ENCODE measurements around the gene PSME3IP1. TPM values are rescaled to one million over a fixed set of nuclear protein-coding genes. Genes with fewer than 3 reads are reported as not detected.

The PSME3IP1 gene
- total RNA-seq, 2 donors from 2014 or later = 64.1 to 95.8 TPM

- H3K4me1 ChIP-seq (replicated peaks) = peaks cover under 1% of the 10 kb centered on the region
- no peak overlapping the region for H3K27ac ChIP-seq
- no peaks in the 10 kb centered on the region for H3K36me3 ChIP-seq
- no peaks in the 10 kb centered on the region for H3K9me3 ChIP-seq
- H3K4me3 ChIP-seq = no peak overlapping the region
- intact Hi-C loops (cut with DNase I) = no loop called here
- no peak for DNase-seq (ENCODE audit: low spot score)
- H3K27me3 ChIP-seq (replicated peaks; ENCODE audit: insufficient read depth) = no peaks in the 10 kb centered on the region
- TF ChIP-seq POLR2A (IDR thresholded peaks at IDR 0.05) (no peak), POLR2AphosphoS5 (IDR thresholded peaks at IDR 0.05) (no peak)
- TF ChIP-seq, protein P1, sequence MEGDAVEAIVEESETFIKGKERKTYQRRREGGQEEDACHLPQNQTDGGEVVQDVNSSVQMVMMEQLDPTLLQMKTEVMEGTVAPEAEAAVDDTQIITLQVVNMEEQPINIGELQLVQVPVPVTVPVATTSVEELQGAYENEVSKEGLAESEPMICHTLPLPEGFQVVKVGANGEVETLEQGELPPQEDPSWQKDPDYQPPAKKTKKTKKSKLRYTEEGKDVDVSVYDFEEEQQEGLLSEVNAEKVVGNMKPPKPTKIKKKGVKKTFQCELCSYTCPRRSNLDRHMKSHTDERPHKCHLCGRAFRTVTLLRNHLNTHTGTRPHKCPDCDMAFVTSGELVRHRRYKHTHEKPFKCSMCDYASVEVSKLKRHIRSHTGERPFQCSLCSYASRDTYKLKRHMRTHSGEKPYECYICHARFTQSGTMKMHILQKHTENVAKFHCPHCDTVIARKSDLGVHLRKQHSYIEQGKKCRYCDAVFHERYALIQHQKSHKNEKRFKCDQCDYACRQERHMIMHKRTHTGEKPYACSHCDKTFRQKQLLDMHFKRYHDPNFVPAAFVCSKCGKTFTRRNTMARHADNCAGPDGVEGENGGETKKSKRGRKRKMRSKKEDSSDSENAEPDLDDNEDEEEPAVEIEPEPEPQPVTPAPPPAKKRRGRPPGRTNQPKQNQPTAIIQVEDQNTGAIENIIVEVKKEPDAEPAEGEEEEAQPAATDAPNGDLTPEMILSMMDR (IDR thresholded peaks at IDR 0.05) = no peak
- WGBS = 63% methylated on average over 3 of the region's 3 CpGs
Observed at GRCh38 chr16:57196753-57197152, 10.9 kb upstream of the PSME3IP1 start.

DNA sequence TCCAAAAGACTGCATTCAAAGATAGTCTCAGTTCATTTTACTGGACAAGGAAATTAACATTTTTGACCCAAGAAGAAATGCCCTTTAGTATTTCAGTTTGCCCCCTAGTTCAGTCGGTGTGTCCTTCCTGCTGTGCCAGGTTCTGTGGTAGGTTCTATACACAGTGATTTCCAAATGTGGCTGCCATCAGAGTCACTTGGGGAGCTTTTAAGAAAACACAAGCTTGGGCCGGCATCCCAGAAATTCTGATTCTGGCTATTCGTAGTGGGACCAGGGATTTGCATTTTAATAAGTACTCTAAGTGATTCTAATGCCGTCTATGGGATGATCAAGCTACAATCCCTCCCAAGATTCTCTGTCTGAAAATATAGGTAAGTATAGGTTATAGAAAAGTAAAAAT is 10.4 kb upstream of the PSME3IP1 start:
- WGBS = 61% methylated on average over 4 of the region's 4 CpGs
- TF ChIP-seq POLR2A (IDR thresholded peaks at IDR 0.05) (no peak), POLR2AphosphoS5 (IDR thresholded peaks at IDR 0.05) (no peak)
- TF ChIP-seq, protein P1 (IDR thresholded peaks at IDR 0.05) = no peak
- Histone ChIP-seq H3K4me3 (no peak overlapping the region), H3K36me3 (no peaks in the 10 kb centered on the region), H3K9me3 (no peaks in the 10 kb centered on the region), H3K27ac (no peak overlapping the region), H3K27me3 (replicated peaks; ENCODE audit: insufficient read depth) (no peaks in the 10 kb centered on the region), H3K4me1 (replicated peaks) (peaks cover 6% of the 10 kb centered on the region)
- DNase-seq (ENCODE audit: low spot score) = no peak
- intact Hi-C loops (cut with DNase I) = no loop called here

DNA sequence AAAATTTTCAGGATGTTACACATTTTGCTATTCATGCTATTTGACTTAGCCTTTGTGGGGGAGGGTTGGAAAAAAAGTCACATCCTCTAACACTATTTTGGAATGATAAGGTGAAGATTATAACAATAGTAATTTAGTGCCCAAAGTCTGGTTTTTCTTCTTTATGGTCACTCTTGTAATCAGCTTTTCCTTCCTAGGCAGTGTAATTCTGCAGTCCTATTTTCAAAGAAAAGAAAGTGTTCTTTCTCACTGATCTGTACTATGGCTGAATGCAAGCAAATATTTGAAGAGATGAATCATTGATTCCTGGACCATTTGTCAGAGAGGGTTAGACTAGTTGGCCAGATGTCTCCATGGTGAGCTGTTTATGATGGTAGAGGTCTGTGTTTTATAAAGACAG is 8.7 kb upstream of the PSME3IP1 start:
- H3K27me3 ChIP-seq (replicated peaks; ENCODE audit: insufficient read depth) = no peaks in the 10 kb centered on the region
- no peaks in the 10 kb centered on the region for H3K9me3 ChIP-seq
- TF ChIP-seq POLR2AphosphoS5 (IDR thresholded peaks at IDR 0.05) (peak; percentile 69), POLR2A (IDR thresholded peaks at IDR 0.05) (no peak)
- no peaks in the 10 kb centered on the region for H3K36me3 ChIP-seq
- H3K27ac ChIP-seq = peak overlapping the region in 1 of 2 donors; percentile 18
- peaks cover 16% of the 10 kb centered on the region for H3K4me1 ChIP-seq (replicated peaks)
- intact Hi-C loops (cut with DNase I) = no loop called here
- no peak overlapping the region for H3K4me3 ChIP-seq
- peak; percentile 16 for DNase-seq (ENCODE audit: low spot score)

GRCh38 chr16:57192720-57193486 is 7.1 kb upstream of the PSME3IP1 start:
- no peak for TF ChIP-seq POLR2AphosphoS5 (IDR thresholded peaks at IDR 0.05)
- TF ChIP-seq, protein P1 (IDR thresholded peaks at IDR 0.05) = no peak
- TF ChIP-seq POLR2A (IDR thresholded peaks at IDR 0.05) = no peak
- no peak for DNase-seq (ENCODE audit: low spot score)
- peaks cover 16% of the 10 kb centered on the region for H3K4me1 ChIP-seq (replicated peaks)
- 77% methylated on average over 7 of the region's 7 CpGs for WGBS
- no peaks in the 10 kb centered on the region for H3K27me3 ChIP-seq (replicated peaks; ENCODE audit: insufficient read depth)
- no peak overlapping the region for H3K27ac ChIP-seq
- H3K36me3 ChIP-seq = no peaks in the 10 kb centered on the region
- no peaks in the 10 kb centered on the region for H3K9me3 ChIP-seq
- no peak overlapping the region for H3K4me3 ChIP-seq
- intact Hi-C loops (cut with DNase I) = no loop called here

GRCh38 chr16:57192146-57192545 is 6.3 kb upstream of the PSME3IP1 start:
- Histone ChIP-seq H3K27ac (no peak overlapping the region), H3K36me3 (no peaks in the 10 kb centered on the region), H3K4me1 (replicated peaks) (peaks cover 16% of the 10 kb centered on the region), H3K9me3 (no peaks in the 10 kb centered on the region), H3K4me3 (no peak overlapping the region), H3K27me3 (replicated peaks; ENCODE audit: insufficient read depth) (no peaks in the 10 kb centered on the region)
- TF ChIP-seq, protein P1 (IDR thresholded peaks at IDR 0.05) = no peak
- TF ChIP-seq POLR2A (IDR thresholded peaks at IDR 0.05) = no peak
- TF ChIP-seq POLR2AphosphoS5 (IDR thresholded peaks at IDR 0.05) = no peak
- DNase-seq (ENCODE audit: low spot score) = no peak
- WGBS = 89% methylated on average over 3 of the region's 3 CpGs
- intact Hi-C loops (cut with DNase I) = no loop called here
